ENCODE results near the gene ADAMTS6.
"Not testable (repeated sequence)": the region's sequence is repeated elsewhere in the genome, so short reads cannot be mapped to it uniquely, and the experiment has no call there.

Gene ADAMTS6

DNA sequence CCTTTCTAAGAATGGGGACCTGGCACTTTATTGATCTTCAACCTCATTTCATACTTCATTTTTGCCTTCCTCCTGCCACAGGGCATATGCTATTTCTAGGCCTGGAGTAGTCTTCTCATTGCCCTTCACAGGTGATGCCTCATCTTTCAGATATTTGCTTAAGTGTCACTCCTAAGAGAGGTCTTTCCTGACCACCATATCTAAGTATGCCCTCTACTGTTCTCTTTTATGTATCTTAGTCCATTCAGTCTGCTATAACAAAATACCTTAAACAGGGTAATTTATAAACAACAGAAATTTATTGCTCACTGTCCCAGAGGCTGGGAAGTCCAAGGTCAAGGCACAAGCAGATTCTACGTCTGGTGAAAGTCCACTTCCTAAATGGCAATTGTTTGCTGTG is 99.1 kb downstream of the ADAMTS6 start:
- no peak for DNase-seq (ENCODE audit: extremely low read depth in 1 of 2, low read depth in 1 of 2)

DNA sequence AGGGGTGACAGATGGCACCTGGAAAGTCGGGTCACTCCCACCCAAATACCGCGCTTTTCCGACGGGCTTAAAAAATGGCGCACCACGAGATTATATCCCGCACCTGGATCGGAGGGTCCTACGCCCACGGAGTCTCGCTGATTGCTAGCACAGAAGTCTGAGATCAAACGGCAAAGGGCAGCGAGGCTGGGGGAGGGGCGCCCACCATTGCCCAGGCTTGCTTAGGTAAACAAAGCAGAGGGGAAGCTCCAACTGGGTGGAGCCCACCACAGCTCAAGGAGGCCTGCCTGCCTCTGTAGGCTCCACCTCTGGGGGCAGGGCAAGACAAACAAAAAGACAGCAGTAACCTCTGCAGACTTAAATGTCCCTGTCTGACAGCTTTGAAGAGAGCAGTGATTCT is 111.2 kb downstream of the ADAMTS6 start:
- DNase-seq (ENCODE audit: extremely low read depth in 1 of 2, low read depth in 1 of 2): not testable (repeated sequence)

GRCh38 chr5:65366655-65367054 is 115.1 kb downstream of the ADAMTS6 start:
- no peak for DNase-seq (ENCODE audit: extremely low read depth in 1 of 2, low read depth in 1 of 2)

GRCh38 chr5:65364907-65365306 is 116.8 kb downstream of the ADAMTS6 start:
- DNase-seq (ENCODE audit: extremely low read depth in 1 of 2, low read depth in 1 of 2): no peak

DNA sequence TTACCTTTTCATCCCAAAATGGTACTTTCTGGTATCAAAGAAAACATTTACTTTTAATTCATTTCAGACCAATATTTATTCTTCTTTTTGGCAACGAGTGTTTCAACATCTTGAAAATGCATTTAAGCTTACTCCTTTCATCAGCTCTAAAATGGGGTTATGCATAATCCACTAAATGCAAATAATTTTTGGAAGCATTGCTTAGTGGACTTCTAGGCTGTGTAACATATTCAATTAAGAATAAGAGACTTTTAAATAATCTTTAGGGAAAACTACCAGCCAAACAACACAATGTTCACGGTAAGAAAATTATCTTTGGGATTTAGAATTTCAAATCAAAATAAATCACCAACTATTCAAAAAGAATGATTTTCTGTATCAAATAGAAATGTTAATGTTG is 118.2 kb downstream of the ADAMTS6 start:
- DNase-seq (ENCODE audit: extremely low read depth in 1 of 2, low read depth in 1 of 2): no peak

- DNase-seq (ENCODE audit: extremely low read depth in 1 of 2, low read depth in 1 of 2): no peak
Observed at GRCh38 chr5:65359981-65360380, 121.7 kb downstream of the ADAMTS6 start.

DNA sequence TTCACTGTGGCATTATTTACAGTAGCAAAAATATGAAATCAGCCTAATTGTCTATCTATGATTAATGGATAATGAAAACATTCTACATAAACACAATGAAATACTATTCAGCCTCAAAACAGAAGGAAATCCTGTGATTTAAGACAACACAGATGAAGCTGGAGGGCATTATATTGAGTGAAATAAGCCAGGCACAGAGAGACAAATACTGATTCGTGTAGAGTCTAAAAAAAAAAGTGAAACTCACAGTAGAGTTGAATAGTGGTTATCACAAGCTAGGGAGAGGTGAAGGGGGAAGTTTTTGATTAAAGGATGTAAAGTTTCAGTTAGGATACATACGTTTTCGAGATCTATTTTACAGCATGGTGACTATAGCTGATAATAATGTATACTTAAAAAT is 122.2 kb downstream of the ADAMTS6 start:
- DNase-seq (ENCODE audit: extremely low read depth in 1 of 2, low read depth in 1 of 2): no peak

DNA sequence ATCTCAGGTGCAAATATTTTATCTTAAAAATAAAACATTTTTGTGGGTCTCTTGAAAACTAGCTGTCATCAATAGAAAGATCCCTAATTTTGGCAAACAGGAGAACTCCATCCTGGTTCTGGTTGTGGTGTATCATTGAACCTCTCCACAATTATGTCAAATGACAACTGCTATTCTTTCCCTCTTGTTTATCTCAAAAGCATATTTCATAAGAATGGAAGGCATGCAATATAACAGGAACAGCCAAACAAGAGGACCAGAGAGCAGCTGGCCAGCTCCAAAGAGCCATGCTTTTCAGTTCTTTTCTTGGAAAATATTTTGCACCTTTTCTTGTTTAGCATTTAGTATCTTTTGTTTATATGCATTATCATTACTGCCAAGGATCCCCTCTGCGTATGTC is 125.4 kb downstream of the ADAMTS6 start:
- no peak for DNase-seq (ENCODE audit: extremely low read depth in 1 of 2, low read depth in 1 of 2)

GRCh38 chr5:65355301-65355700 is 126.4 kb downstream of the ADAMTS6 start:
- no peak for DNase-seq (ENCODE audit: extremely low read depth in 1 of 2, low read depth in 1 of 2)

DNA sequence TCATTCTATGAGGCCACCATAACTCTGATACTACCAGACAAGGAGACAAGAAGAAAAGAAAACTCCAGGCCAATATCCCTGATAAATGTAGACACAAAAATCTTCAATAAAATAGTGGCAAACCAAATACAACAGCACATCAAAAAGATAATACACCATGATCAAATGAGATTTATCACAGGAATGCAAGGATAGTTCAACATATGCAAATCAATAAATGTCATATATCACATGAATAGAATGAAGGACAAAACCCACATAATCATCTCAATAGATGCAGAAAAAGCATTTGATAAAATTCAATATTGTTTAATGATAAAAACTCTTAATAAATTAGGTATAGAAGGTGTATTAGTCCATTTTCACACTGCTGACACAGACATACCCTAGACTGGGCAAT is 139.9 kb downstream of the ADAMTS6 start:
- no peak for DNase-seq (ENCODE audit: extremely low read depth in 1 of 2, low read depth in 1 of 2)

GRCh38 chr5:65338606-65339151 is 143.0 kb downstream of the ADAMTS6 start:
- DNase-seq (ENCODE audit: extremely low read depth in 1 of 2, low read depth in 1 of 2): no peak

- DNase-seq (ENCODE audit: extremely low read depth in 1 of 2, low read depth in 1 of 2): no peak
Observed at GRCh38 chr5:65334077-65334476, 147.6 kb downstream of the ADAMTS6 start.

GRCh38 chr5:65332591-65332990 is 149.1 kb downstream of the ADAMTS6 start:
- DNase-seq (ENCODE audit: extremely low read depth in 1 of 2, low read depth in 1 of 2): no peak

DNA sequence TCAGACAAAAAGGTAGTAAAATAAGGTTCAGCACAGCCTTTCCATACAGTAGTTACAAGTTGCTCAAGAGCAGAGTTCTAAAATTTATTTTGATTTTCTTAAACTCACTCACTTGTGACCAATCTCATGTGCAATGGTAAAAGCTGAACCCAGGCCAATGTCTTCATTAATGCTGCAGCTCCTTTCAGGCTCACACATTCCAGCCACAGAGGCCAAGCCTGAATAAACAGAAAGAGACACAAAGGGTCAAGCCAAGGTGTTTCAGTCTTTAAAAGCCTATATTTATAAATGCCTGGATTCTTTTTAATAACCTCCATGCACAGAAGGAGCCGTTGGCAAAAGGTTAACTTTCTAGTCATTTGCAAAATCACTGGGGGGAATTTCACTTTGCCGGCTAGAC is 152.5 kb downstream of the ADAMTS6 start:
- DNase-seq (ENCODE audit: extremely low read depth in 1 of 2, low read depth in 1 of 2): no peak

- DNase-seq (ENCODE audit: extremely low read depth in 1 of 2, low read depth in 1 of 2): no peak
Observed at GRCh38 chr5:65327582-65327981, 154.1 kb downstream of the ADAMTS6 start.

- DNase-seq (ENCODE audit: extremely low read depth in 1 of 2, low read depth in 1 of 2): no peak
Observed at GRCh38 chr5:65326922-65327321, 154.8 kb downstream of the ADAMTS6 start.

DNA sequence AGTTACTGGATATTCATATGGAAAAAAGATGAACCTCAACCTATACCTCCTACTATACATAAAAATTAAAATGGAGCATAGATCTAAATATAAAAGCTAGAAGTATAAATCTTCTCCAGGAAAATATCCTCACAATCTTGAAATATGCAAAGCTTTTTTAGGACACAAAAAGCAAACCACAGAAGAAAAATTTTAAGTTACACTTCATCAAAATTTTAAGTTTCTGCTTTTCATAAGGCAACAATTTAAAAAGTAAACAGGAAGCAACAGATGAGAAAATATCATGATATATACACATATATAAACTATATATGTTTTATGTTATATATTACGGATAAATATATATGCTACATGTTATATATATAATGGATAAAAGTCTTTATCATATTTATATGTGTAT is 157.5 kb downstream of the ADAMTS6 start:
- DNase-seq (ENCODE audit: extremely low read depth in 1 of 2, low read depth in 1 of 2): no peak

- not testable (repeated sequence) for DNase-seq (ENCODE audit: extremely low read depth in 1 of 2, low read depth in 1 of 2)
Observed at GRCh38 chr5:65320704-65321103, 161.0 kb downstream of the ADAMTS6 start.

DNA sequence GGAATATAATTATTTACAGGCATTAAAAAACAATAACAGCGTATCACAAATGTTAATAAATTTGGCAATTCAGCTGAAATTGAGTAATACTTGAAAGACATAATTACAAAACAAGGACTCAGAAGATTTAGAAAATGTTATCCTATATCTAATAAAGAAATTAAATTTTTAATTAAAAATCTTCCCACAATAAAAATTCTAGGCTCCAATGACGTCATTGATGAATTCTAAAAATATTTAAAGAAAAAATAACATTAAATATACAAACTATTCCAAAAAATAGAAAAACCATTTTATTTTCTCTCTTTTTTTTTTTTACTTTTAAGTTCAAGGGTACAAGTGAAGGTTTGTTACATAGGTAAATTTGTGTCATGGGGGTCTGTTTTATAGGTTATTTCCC is 161.5 kb downstream of the ADAMTS6 start:
- DNase-seq (ENCODE audit: extremely low read depth in 1 of 2, low read depth in 1 of 2): no peak

GRCh38 chr5:65307931-65308330 is 173.8 kb downstream of the ADAMTS6 start:
- DNase-seq (ENCODE audit: extremely low read depth in 1 of 2, low read depth in 1 of 2): no peak

DNA sequence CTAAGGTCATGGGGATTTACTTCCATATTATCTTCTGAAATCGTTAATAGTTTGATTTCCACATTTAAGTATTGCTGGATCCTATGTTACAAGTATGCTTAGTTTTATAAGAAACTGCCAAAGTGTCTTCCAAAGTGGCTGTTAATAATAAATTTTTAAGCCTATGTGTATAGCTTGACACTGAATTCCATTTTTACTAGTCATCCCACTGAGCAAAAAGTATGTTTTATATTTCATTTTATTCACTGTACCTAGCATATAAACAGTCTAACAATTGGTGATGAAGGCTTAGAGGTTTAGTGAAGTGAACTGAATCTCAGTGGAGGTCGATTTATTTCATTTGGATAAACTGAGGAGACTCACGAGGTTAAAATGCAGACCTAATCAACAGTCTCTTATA is 174.6 kb downstream of the ADAMTS6 start:
- no peak for DNase-seq (ENCODE audit: extremely low read depth in 1 of 2, low read depth in 1 of 2)

DNA sequence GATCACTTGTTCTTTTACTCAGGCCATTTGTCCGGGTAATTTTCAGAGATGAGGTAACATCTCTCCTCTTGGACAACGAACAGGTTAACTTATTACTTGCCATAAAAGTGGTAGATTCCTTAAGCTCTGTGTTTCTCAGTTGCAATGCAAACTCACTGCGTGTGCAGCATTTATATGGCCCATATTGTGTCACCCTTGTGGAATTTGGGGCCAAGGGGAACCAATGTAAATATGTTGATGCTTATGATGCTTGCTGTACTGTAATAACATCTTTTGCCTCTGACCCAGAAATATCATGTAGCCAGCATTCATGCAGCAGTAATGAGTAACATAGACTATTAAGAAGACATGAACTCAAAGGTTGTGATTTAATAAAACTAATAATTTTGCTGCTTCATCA is 175.8 kb downstream of the ADAMTS6 start:
- no peak for DNase-seq (ENCODE audit: extremely low read depth in 1 of 2, low read depth in 1 of 2)

DNA sequence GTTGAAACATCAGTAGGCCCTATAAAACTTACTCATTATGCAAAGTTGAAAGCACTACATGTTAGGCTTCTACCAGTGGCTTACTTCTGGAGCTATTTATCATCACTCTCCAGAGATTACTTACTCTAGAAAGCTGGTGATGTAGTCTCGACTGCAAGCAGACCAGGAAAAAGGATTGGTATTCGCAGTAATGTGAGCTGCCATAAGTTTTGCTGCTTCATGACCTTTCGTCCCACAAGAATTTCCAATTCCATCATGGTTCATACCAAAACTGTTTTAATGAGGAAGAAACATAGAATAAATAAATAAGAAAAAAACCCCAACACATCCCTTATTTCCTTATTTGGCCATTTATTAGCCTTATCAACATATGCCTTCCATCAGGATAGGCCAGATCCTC is 181.9 kb downstream of the ADAMTS6 start:
- no peak for DNase-seq (ENCODE audit: extremely low read depth in 1 of 2, low read depth in 1 of 2)

DNA sequence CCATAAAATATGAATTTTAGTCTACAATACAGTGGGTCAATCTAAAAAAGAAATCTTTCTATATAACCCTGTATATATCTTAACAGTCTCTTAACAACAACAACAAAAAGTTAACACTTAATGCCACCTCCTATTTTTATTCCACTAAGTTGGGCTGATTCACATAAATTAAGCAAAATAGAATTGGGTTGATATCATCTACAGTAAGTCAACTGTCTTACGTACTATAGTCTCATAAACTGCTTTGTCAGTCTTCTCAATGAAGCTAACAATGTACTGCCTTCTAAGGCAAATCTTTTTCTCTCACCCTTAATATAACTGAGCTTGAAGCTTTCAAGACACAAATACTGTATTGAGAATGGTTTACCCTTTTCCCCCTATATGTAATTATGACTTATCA is 185.7 kb downstream of the ADAMTS6 start:
- no peak for DNase-seq (ENCODE audit: extremely low read depth in 1 of 2, low read depth in 1 of 2)
